Lower leg skin (tissue), 3 donors: ENCODE results near the gene ACTA2.

Source experiments
- CTCF ChIP-seq, 3 donors: fragments of 450-650 bp; IDR thresholded peaks; one replicate each; pipeline ENCODE4 v1.5.1; 2016; ENCODE audit warnings: antibody characterized with exemption in 3 of 3, mild to moderate bottlenecking in 3 of 3, moderate library complexity in 2 of 3
- POLR2A ChIP-seq, 2 donors: fragments of 450-650 bp; IDR thresholded peaks; one replicate each; pipeline ENCODE4 v1.6.1; 2016 to 2017; ENCODE audit warnings: antibody characterized with exemption in 2 of 2, mild to moderate bottlenecking in 1 of 2, moderate library complexity in 1 of 2

GRCh38 chr10:88944813-88945212 is 7.8 kb downstream of the ACTA2 start:
- TF ChIP-seq POLR2A (IDR thresholded peaks at IDR 0.05): no peak
- TF ChIP-seq CTCF (IDR thresholded peaks at IDR 0.05): no peak
